Uterus (tissue), 4 donors: ENCODE results near the gene NUP50. TPM values are rescaled to one million over a fixed set of nuclear protein-coding genes. Genes with fewer than 3 reads are reported as not detected.

Source experiments
- DNase-seq, 2 donors: peaks; one replicate each; pipeline ENCODE4 v3.0.0-alpha.2; 2019 to 2020
- H3K27ac ChIP-seq, 2 donors: fragments of 200-600 bp; sonication (generic); 1 replicate in 1 of 2; 2 replicates in 1 of 2; pipeline ENCODE4 v1.5.1; 2016 to 2018
- H3K27me3 ChIP-seq, 2 donors: fragments of 200-600 bp; sonication (generic); one replicate each; pipeline ENCODE4 v1.5.1; 2018 to 2019; ENCODE audit warnings: control low read depth in 1 of 2
- H3K36me3 ChIP-seq, 2 donors: fragments of 200-600 bp; sonication (generic); one replicate each; pipeline ENCODE4 v1.5.1; 2019; ENCODE audit warnings: control low read depth in 1 of 2
- H3K4me1 ChIP-seq, 2 donors: fragments of 200-600 bp; sonication (generic); one replicate each; pipeline ENCODE4 v1.5.1; 2018 to 2019; ENCODE audit warnings: control low read depth in 1 of 2
- H3K4me3 ChIP-seq, 2 donors: fragments of 200-600 bp; sonication (generic); 1 replicate in 1 of 2; 2 replicates in 1 of 2; pipeline ENCODE4 v1.5.1; 2018 to 2019; ENCODE audit warnings: mild to moderate bottlenecking in 1 of 2
- H3K9me3 ChIP-seq, 2 donors: fragments of 200-600 bp; sonication (generic); one replicate each; pipeline ENCODE4 v1.5.1; 2019; ENCODE audit warnings: control low read depth in 1 of 2
- POLR2A ChIP-seq, 2 donors: fragments of 450-650 bp; IDR thresholded peaks; one replicate each; pipeline ENCODE4 v1.6.1; 2016; ENCODE audit warnings: antibody characterized with exemption in 2 of 2, mild to moderate bottlenecking in 1 of 2, moderate library complexity in 1 of 2
- intact Hi-C: fragments of 100-400 bp; cut with DNase I; formaldehyde crosslinking; loops from one replicate; pipeline ENCODE4 v1.15.1; 2023; ENCODE audit warnings: low total_unique reads
- microRNA counts, 2 donors: library from miRNA; unstranded; fragments of <30 nt; microRNA quantifications; one replicate each; lab custom pipeline; 2016 to 2017
- microRNA-seq: library from miRNA; unstranded; fragments of <30 nt; microRNA quantifications from one replicate; pipeline ENCODE4, GENCODE V29; 2016; ENCODE audit warnings: borderline microRNAs expressed, borderline replicate concordance
- small RNA-seq: library from RNA; depleted of rRNA; stranded (forward); fragments of <200 nt; gene quantifications from one replicate; pipeline ENCODE3, GENCODE V24; 2016
- total RNA-seq, 4 donors: library from RNA; depleted of rRNA in 3 of 4; stranded (reverse); fragments of >200 nt in 3 of 4; gene quantifications; one replicate each; pipeline versions ENCODE4 v1.1.0 to v1.2.4, GENCODE V29; 2014 to 2023
- TF ChIP-seq, protein P1 (sequence below), 4 experiments: fragments of 200-600 bp in 2 of 4; fragments of 450-650 bp in 2 of 4; sonication (generic) in 2 of 4; IDR thresholded peaks; one replicate each; pipeline ENCODE4 v1.5.1; 2016 to 2019; ENCODE audit warnings: antibody characterized with exemption in 4 of 4, mild to moderate bottlenecking in 2 of 4, moderate library complexity in 1 of 4
- donor health status: DM: yes; HTN: yes; CAD: no.

The NUP50 gene
- total RNA-seq, 4 donors from 2014 or later, result 45.7 to 558 (median 101) TPM

- no peak for TF ChIP-seq POLR2A (IDR thresholded peaks at IDR 0.05)
- TF ChIP-seq, protein P1, sequence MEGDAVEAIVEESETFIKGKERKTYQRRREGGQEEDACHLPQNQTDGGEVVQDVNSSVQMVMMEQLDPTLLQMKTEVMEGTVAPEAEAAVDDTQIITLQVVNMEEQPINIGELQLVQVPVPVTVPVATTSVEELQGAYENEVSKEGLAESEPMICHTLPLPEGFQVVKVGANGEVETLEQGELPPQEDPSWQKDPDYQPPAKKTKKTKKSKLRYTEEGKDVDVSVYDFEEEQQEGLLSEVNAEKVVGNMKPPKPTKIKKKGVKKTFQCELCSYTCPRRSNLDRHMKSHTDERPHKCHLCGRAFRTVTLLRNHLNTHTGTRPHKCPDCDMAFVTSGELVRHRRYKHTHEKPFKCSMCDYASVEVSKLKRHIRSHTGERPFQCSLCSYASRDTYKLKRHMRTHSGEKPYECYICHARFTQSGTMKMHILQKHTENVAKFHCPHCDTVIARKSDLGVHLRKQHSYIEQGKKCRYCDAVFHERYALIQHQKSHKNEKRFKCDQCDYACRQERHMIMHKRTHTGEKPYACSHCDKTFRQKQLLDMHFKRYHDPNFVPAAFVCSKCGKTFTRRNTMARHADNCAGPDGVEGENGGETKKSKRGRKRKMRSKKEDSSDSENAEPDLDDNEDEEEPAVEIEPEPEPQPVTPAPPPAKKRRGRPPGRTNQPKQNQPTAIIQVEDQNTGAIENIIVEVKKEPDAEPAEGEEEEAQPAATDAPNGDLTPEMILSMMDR (IDR thresholded peaks at IDR 0.05), result no peak
- Histone ChIP-seq H3K27me3 (no peaks in the 10 kb centered on the region), H3K36me3 (no peaks in the 10 kb centered on the region), H3K9me3 (no peaks in the 10 kb centered on the region), H3K4me3 (no peak overlapping the region), H3K27ac (no peak overlapping the region), H3K4me1 (no peaks in the 10 kb centered on the region)
- intact Hi-C loops, result no loop called here
- DNase-seq, result no peak
These were observed 72.2 kb downstream of the NUP50 start for GRCh38 chr22:45235851-45236342.

DNA sequence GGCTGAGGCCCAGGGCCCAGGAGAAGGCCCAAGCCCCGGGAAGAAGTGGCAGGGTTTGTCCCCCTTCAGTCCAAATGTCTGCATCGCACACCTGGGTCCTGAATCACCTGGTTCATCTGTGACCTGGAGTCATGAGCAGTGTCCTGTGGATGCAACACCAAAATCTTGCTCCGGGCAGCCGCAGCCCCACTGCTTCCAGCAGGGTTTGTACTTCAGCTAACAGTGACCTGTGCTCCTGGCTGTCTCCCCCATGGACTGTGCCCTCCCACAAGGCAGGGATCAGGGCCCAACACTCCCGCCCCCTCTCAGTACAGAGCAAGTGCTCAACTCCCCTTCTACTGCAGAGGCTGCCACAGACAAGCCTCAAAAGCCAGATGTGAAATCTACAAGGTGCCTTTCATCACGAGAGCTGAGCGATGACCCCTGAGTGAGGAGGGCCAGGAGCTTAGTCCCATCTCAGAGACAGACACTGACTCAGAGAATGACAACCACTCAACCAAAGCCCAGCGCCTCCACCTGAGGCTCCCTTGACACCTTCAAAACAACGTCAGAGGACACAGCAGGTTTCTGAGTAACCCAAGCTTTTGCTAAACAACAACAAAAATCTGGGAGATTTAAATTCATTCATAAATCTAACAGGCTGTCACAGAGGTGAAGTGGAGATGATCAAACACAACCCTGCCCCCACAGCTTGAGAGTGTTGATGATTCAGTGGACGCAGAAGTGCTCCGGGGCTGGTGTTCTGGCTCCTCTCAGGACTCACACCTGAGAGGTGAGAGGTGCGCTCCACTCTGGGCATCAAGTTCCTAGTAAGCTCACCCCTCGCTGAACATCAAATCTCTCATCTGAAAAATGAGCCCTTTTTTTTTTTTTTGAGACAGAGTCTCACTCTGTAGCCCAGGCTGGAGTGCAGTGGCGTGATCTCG lies 73.6 kb downstream of the NUP50 start:
- intact Hi-C loops, result no loop called here
- no peak overlapping the region for H3K27ac ChIP-seq
- TF ChIP-seq, protein P1 (IDR thresholded peaks at IDR 0.05), result no peak
- TF ChIP-seq POLR2A (IDR thresholded peaks at IDR 0.05), result no peak
- no peak for DNase-seq
- H3K9me3 ChIP-seq, result no peaks in the 10 kb centered on the region
- H3K27me3 ChIP-seq, result no peaks in the 10 kb centered on the region
- no peaks in the 10 kb centered on the region for H3K4me1 ChIP-seq
- no peak overlapping the region for H3K4me3 ChIP-seq
- H3K36me3 ChIP-seq, result no peaks in the 10 kb centered on the region

MicroRNA genes within 50 kb of the gene (microRNA counts, 767-probe panel; counts per million panel counts)
- microRNA hsa-miR-1249 (lab: Ali Mortazavi, UCI), result 0 counts per million in 2 donors

Small RNA genes lying within 50 kb of the gene (microRNA-seq; reads per million reads assigned to microRNA genes)
- gene MIR1249, result 8.3 reads per million, percentile 16 among the genes with 10 or more reads in this experiment

Small RNA genes lying within 50 kb of the gene (small RNA-seq; reads per million reads assigned to genes)
- not detected for gene MIR1249

Other genes with a start within 250 kb of the NUP50 start
- 10 to 100 TPM in 1 of 4 donors, 1 to 10 TPM in 1, under 1 TPM in 2; under 0.01 to 11.9 (median 2.9) TPM for gene PHF21B, start 153.9 kb upstream of the NUP50 start, total RNA-seq
- 10 to 100 TPM in 3 of 4 donors, 1 to 10 TPM in 1; 9.4 to 31.8 (median 19.6) TPM for gene KIAA0930, start 77.0 kb downstream of the NUP50 start, total RNA-seq
- gene UPK3A, start 121.0 kb downstream of the NUP50 start, total RNA-seq, result not detected
- gene FAM118A, start 146.0 kb downstream of the NUP50 start, total RNA-seq, result 10 to 100 TPM; 16.5 to 97.9 (median 46.7) TPM
- under 1 TPM in 1 of 4 donors, not detected in 3; 0.35 TPM for gene SMC1B, start 249.7 kb downstream of the NUP50 start, total RNA-seq
- gene RIBC2, start 249.8 kb downstream of the NUP50 start, total RNA-seq, result 1 to 10 TPM in 2 of 4 donors, not detected in 2; 2.4 to 3.9 TPM